GM21515 (cell line): ENCODE results near the gene SPIN3.
"Not testable (repeated sequence)": the region's sequence is repeated elsewhere in the genome, so short reads cannot be mapped to it uniquely, and the experiment has no call there.

Source experiments
- ATAC-seq: cut with Tn5 transposase; IDR thresholded peaks from one replicate; pipeline ENCODE4 v1.9.1; 2021; ENCODE audit not compliant: unreplicated experiment

The SPIN3 gene

GRCh38 chrX:56995271-56995994 is at the start of gene SPIN3:
SPIN3 (minus strand) TSS chrX:56995541; CDS start chrX:56994947, 594 bp downstream.
- peak; percentile 98 for ATAC-seq

DNA sequence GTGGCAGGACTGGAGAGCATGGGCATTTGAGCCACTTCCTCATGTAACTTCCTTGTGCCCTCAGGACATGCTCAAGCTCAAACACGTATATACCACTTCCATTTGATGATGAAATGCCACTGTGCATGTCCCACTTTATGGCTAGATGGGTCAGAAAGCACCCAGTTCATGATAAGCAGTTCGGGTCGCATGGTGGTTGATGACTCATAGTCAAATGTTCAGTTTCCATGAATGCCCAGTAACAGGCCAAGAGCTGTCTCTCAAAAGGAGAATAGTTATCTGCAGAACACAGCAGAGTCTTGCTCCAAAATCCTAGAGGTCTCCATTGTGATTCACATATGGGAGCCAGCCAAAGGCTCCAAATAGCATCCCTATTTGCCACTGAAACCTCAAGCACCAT is 48.9 kb upstream of the SPIN3 start:
- ATAC-seq: no peak

- not testable (repeated sequence) for ATAC-seq
Measured at GRCh38 chrX:57037265-57037664, 41.9 kb upstream of the SPIN3 start.

GRCh38 chrX:56994375-56995270 is 718 bp downstream of the SPIN3 start:
- ATAC-seq: no peak

DNA sequence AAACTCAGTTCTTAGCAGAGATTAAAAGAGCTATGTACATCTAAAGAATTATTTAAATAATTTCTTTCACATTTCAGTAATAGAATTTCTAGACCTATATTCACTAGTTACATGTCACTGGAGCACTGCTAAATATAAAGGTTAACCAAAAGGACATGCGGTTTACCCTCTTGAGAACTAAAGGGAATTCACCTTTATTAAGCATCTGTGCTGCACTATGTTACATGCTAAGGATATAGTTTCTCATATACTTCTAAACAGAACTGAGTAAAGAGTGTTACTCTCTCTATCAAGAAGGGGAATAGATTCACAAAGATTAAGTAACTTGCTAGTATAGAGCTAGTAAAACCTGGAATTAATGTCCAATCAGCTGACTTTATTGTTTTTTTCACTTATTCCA is 7.6 kb downstream of the SPIN3 start:
- no peak for ATAC-seq

- no peak for ATAC-seq
Measured at GRCh38 chrX:56986138-56986537, 9.2 kb downstream of the SPIN3 start.

- ATAC-seq: peak; percentile 91
Measured at GRCh38 chrX:56978172-56978571, 17.2 kb downstream of the SPIN3 start.

DNA sequence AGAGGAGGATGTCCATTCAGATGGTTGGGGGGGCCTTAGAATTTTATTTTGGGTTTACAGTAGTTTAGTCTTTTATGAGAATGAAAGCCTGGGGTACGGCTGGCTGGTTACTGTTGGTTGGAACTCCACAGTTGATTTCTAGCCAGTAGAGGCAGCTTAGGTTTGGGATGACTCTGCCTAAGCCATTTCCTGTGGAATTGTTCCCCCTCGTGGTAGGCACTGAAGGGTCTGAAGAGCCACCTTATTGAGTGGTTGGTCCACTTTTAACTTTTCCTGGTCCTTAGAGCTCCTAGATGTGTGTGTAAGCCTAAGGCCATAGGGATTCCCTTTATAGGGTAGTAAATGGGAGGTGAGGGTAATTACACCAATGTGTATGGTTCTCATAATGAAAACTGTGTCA is 19.7 kb downstream of the SPIN3 start:
- no peak for ATAC-seq

- ATAC-seq: no peak
Measured at GRCh38 chrX:56974408-56974807, 20.9 kb downstream of the SPIN3 start.

DNA sequence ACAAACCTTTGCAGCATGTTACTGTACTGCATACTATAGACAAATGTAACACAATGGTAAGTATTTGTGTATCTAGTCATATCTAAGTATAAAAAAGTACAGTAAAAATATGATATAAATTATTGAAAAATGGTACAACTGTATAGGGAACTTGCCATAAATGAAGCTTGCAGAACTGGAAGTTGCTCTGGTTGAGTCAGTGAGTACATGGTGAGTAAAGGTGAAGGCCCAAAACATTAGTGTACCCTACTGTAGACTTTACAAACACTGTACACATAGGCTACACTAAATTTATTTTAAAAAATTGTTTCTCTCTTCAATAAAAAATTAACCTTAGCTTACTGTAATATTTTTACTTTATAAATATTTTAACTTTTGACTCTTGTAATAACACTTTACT is 25.8 kb downstream of the SPIN3 start:
- ATAC-seq: no peak

DNA sequence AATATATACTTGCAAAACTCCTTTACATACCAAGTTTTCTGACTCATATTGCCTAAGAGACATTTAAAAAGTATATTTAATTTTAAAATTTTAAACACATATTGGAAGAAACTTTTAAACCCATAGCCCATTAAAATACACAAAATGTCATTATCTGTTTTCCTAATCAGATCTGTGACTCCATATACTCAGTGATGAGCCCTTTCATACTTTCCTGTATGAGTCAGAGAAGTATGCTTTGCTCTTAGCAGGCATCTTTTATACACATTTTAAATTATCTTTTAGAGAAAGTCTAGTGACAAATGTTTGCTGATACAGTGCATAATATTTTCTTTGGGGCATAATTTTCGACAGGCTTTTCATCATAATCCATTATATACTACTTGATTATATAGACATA is 26.4 kb downstream of the SPIN3 start:
- no peak for ATAC-seq

- no peak for ATAC-seq
Measured at GRCh38 chrX:56963377-56963776, 32.0 kb downstream of the SPIN3 start.

GRCh38 chrX:56947699-56948098 is 47.6 kb downstream of the SPIN3 start:
- no peak for ATAC-seq

GRCh38 chrX:56946201-56946600 is 49.1 kb downstream of the SPIN3 start:
- ATAC-seq: not testable (repeated sequence)

DNA sequence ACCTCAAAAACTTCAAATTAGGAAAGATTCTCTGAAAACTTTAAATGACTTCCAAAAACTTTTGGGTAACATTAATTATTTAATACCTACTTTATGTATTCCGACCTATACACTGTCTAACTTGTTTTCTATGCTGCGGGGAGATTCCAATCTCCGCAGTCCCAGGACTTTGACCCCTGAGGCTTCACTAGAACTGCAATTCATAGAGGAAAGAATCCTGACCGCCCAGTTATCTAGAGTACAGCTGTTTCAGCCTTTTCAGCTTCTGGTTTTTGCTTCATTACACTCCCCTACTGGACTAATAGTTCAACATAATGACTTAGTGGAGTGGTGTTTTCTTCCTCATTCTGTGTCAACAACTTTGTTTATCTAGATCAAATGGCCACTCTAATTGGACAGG is 50.1 kb downstream of the SPIN3 start:
- ATAC-seq: not testable (repeated sequence)

- ATAC-seq: no peak
Measured at GRCh38 chrX:56943264-56943663, 52.1 kb downstream of the SPIN3 start.
